ENCODE results near the gene DNAJA3. TPM values are rescaled to one million over a fixed set of nuclear protein-coding genes. Genes with fewer than 3 reads are reported as not detected.

DNAJA3 gene
- total RNA-seq, 4 donors from 2014 or later, result 51.4 to 70.1 (median 54.0) TPM

DNA sequence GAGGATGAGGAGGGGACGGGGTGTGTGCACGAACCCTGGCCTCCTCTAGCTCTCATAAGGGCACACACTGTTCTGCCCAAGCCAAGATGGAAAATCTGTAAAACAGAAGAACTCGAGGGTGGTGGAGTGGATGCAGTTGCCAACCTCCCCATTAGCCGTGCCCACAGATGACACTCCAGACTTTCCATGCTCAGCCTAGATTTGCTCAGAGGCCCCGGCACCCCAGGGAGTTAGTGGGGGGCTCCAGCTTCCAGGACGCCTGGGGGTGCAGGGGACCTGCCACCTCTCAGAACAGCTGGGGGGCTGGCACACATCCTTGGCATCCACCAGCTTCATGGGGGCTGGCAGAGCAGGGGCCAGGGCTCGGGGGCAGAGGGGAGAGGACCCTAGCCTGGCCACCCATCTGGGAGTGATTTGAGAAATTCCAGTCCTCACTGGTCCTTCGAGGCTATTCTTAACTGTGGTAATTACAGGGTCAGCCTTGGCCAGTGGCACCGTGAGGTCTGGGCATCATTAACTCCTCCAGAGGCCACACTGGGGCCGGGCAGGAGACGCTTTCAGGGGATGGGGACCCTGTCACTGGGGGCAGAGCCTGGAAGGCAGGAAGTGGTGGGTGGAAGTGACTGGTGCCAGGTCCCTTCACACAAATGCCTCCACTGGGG lies 39.7 kb upstream of the DNAJA3 start:
- DNase-seq, result no peak
- H3K4me3 ChIP-seq, result no peak overlapping the region
- no peaks in the 10 kb centered on the region for H3K9me3 ChIP-seq
- H3K27me3 ChIP-seq, result no peaks in the 10 kb centered on the region
- H3K4me1 ChIP-seq, result no peaks in the 10 kb centered on the region
- TF ChIP-seq POLR2A (IDR thresholded peaks at IDR 0.05), result no peak
- TF ChIP-seq CTCF (IDR thresholded peaks at IDR 0.05), result no peak
- H3K27ac ChIP-seq, result peak overlapping the region in 2 of 4 donors; percentile 1 to 2
- peaks cover 0 to 93% (median 0%) of the 10 kb centered on the region in 3 donors for H3K36me3 ChIP-seq

DNA sequence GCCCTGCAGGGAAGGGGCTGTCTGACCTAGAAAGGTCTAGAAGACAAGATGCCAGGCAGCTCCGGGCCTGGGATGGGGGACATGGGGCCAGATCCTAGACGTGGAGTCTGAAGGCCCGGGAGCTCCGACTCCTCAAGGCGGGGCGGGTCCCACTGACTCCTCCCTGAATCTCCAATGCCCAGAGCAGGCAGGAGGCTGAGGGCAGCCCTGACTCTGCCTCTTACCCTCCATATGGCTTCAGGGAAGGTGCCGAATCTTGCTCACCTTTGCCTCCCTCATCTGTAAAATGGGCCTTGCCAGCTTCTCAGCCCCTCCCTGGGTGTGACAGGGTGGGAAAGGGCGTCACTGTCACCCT lies 39.2 kb upstream of the DNAJA3 start:
- no peak for DNase-seq
- peak overlapping the region in 2 of 4 donors; percentile 2 to 17 for H3K27ac ChIP-seq
- H3K27me3 ChIP-seq, result no peaks in the 10 kb centered on the region
- H3K36me3 ChIP-seq, result peaks cover 0 to 92% (median 0%) of the 10 kb centered on the region in 3 donors
- no peak for TF ChIP-seq CTCF (IDR thresholded peaks at IDR 0.05)
- H3K9me3 ChIP-seq, result no peaks in the 10 kb centered on the region
- no peaks in the 10 kb centered on the region for H3K4me1 ChIP-seq
- no peak overlapping the region for H3K4me3 ChIP-seq

DNA sequence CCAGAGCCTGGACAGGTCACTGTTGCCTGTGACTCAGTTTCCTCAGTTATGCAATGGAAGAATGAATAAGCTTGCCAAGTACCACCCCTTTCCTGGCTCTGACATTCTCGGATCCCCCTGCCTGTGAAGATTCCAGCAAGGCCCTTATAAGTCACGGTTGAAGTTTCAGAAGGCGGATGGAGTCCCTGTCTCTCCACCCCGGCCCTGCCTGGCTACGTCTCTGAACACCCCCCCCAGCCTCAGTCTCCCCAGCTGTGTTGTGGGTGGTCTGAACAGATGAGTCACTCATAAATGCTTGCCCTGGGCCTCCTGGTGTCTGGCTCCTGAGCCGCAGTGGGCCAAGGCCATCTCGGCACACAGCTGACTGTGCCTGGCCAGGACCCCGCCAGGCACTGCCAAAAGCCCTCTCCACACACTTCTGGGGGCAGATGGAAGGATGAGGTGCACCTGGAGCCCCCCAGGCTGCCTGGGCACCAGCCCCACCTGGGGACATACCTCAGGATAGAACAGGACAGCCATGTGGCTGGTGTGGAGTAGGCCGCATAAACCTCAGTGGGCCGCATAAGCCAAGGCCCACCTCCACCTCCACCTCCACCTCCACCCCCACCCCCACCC lies 38.6 kb upstream of the DNAJA3 start:
- Histone ChIP-seq H3K4me3 (no peak overlapping the region), H3K36me3 (peaks cover 0 to 91% (median 0%) of the 10 kb centered on the region in 3 donors), H3K4me1 (no peaks in the 10 kb centered on the region), H3K9me3 (no peaks in the 10 kb centered on the region), H3K27me3 (no peaks in the 10 kb centered on the region), H3K27ac (peak overlapping the region in 2 of 4 donors; percentile 17 to 25)
- TF ChIP-seq CTCF (IDR thresholded peaks at IDR 0.05) (no peak), POLR2A (IDR thresholded peaks at IDR 0.05) (no peak)
- DNase-seq, result no peak

DNA sequence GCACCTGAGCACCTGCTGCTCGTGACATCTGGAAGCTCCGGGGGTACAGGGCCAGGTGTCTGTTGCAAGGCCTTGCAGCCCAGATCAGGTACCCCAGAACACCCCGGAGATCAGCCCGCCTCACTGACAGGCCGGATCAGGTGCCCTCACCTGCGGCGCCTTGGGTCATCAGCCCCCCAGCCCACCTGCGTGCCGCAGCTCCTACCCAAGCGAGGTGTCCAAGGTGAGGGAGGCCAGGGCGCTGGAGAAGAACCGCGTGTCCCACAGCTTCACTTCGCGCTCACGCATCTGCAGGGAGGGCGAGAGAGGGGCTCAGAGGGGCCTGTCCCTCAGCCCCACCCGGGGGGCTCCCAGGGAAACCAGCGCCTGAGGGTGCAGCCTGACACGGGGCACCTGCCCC lies 37.9 kb upstream of the DNAJA3 start:
- Histone ChIP-seq H3K36me3 (peaks cover 0 to 90% (median 0%) of the 10 kb centered on the region in 3 donors), H3K4me1 (peaks cover 0 to 6% (median 0%) of the 10 kb centered on the region in 4 donors), H3K4me3 (no peak overlapping the region), H3K27ac (peak overlapping the region in 1 of 4 donors; percentile 11), H3K27me3 (no peaks in the 10 kb centered on the region), H3K9me3 (no peaks in the 10 kb centered on the region)
- TF ChIP-seq POLR2A (IDR thresholded peaks at IDR 0.05) (no peak), CTCF (IDR thresholded peaks at IDR 0.05) (no peak)
- no peak for DNase-seq

DNA sequence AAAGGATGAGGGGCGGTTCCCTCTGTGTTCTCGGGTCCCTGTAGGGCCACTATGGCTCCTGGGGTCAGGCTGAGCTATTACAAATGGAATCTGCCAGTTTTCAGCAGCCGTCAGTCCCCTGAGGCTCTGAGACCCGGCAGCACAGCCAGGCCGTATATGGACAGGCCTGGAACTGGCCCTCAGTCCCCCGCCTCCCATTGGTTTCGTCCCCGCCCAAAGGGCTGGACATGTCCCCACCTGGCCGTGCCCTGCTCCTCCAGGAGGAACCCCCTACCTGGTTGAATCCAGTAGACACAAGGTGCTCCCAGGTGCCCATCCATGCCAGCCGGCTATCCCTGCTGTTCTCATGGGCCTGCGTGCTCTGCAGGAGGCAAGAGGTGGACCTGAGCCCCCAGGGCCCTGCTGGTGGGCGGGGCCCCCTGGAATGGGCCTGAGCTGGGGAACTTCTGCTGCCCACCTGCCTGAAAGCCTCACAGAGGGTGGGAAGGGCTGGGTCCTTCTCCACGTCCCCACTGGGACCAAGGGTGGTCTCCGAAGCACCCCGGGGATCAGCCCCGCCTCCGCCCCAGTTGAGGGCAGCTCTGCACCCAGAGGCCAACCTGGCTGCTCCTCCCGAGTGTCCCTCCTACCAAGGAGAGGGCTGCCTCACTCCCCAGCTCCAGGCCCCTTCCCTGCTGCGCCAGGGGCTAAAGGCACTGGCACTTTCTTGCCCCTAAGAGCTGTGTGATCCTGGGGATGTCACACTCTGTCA lies 37.2 kb upstream of the DNAJA3 start:
- H3K27ac ChIP-seq, result peak overlapping the region in 3 of 4 donors; percentile 10 to 57 (median 47)
- H3K4me3 ChIP-seq, result no peak overlapping the region
- no peak for TF ChIP-seq CTCF (IDR thresholded peaks at IDR 0.05)
- peaks cover 0 to 7% (median 0%) of the 10 kb centered on the region in 4 donors for H3K4me1 ChIP-seq
- H3K36me3 ChIP-seq, result peaks cover 0 to 87% (median 0%) of the 10 kb centered on the region in 3 donors
- H3K9me3 ChIP-seq, result no peaks in the 10 kb centered on the region
- DNase-seq, result no peak
- no peaks in the 10 kb centered on the region for H3K27me3 ChIP-seq

Data from Peyer's patch (tissue), 4 donors.